Measurements from ENCODE around the gene POU5F1.
"Not testable (repeated sequence)": the region's sequence is repeated elsewhere in the genome, so short reads cannot be mapped to it uniquely, and the experiment has no call there.

POU5F1 gene

GRCh38 chr6:31165064-31165832 lies 5.2 kb downstream of the POU5F1 start:
- not testable (repeated sequence) for DNase-seq

- not testable (repeated sequence) for DNase-seq
These were observed 5.9 kb downstream of the POU5F1 start for GRCh38 chr6:31164475-31165063.

- DNase-seq, result no peak
These were observed 6.6 kb downstream of the POU5F1 start for GRCh38 chr6:31163922-31164321.

GRCh38 chr6:31162463-31163165 lies 7.9 kb downstream of the POU5F1 start:
- DNase-seq, result no peak

GRCh38 chr6:31161216-31162126 lies 9.0 kb downstream of the POU5F1 start:
- no peak for DNase-seq

GRCh38 chr6:31158863-31159855 lies 11.3 kb downstream of the POU5F1 start:
- peak; percentile 50 for DNase-seq

GRCh38 chr6:31158140-31158862 lies 12.2 kb downstream of the POU5F1 start, which contains the start of gene TCF19:
Gene TCF19, plus strand, starts transcription at chr6:31158589. Its CDS starts 881 bp downstream, at chr6:31159470.
- DNase-seq, result peak; percentile 100

- no peak for DNase-seq
These were observed 12.9 kb downstream of the POU5F1 start, which contains the start of gene CCHCR1 for GRCh38 chr6:31157513-31158139. Gene CCHCR1, minus strand, starts transcription at chr6:31157802. Its CDS starts 202 bp downstream, at chr6:31157600.

GRCh38 chr6:31156641-31157040 lies 13.8 kb downstream of the POU5F1 start:
- no peak for DNase-seq

GRCh38 chr6:31154436-31154835 lies 16.0 kb downstream of the POU5F1 start:
- no peak for DNase-seq

- no peak for DNase-seq
These were observed 17.7 kb downstream of the POU5F1 start for GRCh38 chr6:31152781-31153180.

- DNase-seq, result no peak
These were observed 20.5 kb downstream of the POU5F1 start for GRCh38 chr6:31149827-31150447.

- no peak for DNase-seq
These were observed 25.1 kb downstream of the POU5F1 start for GRCh38 chr6:31145386-31145785.

- no peak for DNase-seq
These were observed 25.5 kb downstream of the POU5F1 start for GRCh38 chr6:31144970-31145340.

- DNase-seq, result no peak
These were observed 26.0 kb downstream of the POU5F1 start for GRCh38 chr6:31144296-31144969.

GRCh38 chr6:31143148-31143547 lies 27.3 kb downstream of the POU5F1 start:
- peak; percentile 91 for DNase-seq

GRCh38 chr6:31142361-31142761 lies 28.1 kb downstream of the POU5F1 start:
- no peak for DNase-seq

- DNase-seq, result no peak
These were observed 29.8 kb downstream of the POU5F1 start for GRCh38 chr6:31140643-31141042.

- peak; percentile 78 for DNase-seq
These were observed 30.9 kb downstream of the POU5F1 start for GRCh38 chr6:31139599-31139998.
